Astrocyte (in vitro differentiated cells and primary cell): Measurements from ENCODE around the gene MTMR6. TPM values are rescaled to one million over a fixed set of nuclear protein-coding genes. Genes with fewer than 3 reads are reported as not detected.
"Not testable (repeated sequence)": the region's sequence is repeated elsewhere in the genome, so short reads cannot be mapped to it uniquely, and the experiment has no call there.

Experiments used
- DNase-seq: peaks from one replicate; pipeline ENCODE4 v3.0.0-alpha.2; 2010; ENCODE audit warnings: low read depth
- FAIRE-seq: peaks from 2 replicates; lab custom pipeline; 2011; peaks lifted over from hg19 to GRCh38; lab: Jason Lieb, UNC
- H2AFZ ChIP-seq: 2 replicates; pipeline ENCODE4 v1.6.0; 2012; ENCODE audit warnings: low read depth, low read length, inconsistent platforms
- H3K27ac ChIP-seq: 2 replicates; pipeline ENCODE4 v1.5.1; 2011; ENCODE audit warnings: low read depth, low read length, inconsistent platforms
- H3K27me3 ChIP-seq: 2 replicates; pipeline ENCODE4 v1.6.0; 2011; ENCODE audit warnings: low read length, inconsistent platforms; ENCODE audit not compliant: insufficient read depth
- H3K36me3 ChIP-seq: 2 replicates; pipeline ENCODE4 v1.5.1; 2011; ENCODE audit warnings: low read length, inconsistent platforms; ENCODE audit not compliant: insufficient read depth
- H3K4me1 ChIP-seq: 2 replicates; pipeline ENCODE4 v1.5.1; 2011; ENCODE audit warnings: low read length, inconsistent platforms; ENCODE audit not compliant: insufficient read depth
- H3K4me2 ChIP-seq: 2 replicates; pipeline ENCODE4 v1.6.0; 2012; ENCODE audit warnings: low read length, inconsistent platforms
- H3K4me3 ChIP-seq: 2 replicates; pipeline ENCODE4 v1.5.1; 2011; ENCODE audit warnings: low read depth, mild to moderate bottlenecking, low read length, inconsistent platforms; ENCODE audit not compliant: insufficient read depth
- H3K79me2 ChIP-seq: 2 replicates; pipeline ENCODE4 v1.6.0; 2012; ENCODE audit warnings: mild to moderate bottlenecking, low read length, inconsistent platforms; ENCODE audit not compliant: insufficient read depth
- H3K9ac ChIP-seq: 2 replicates; pipeline ENCODE4 v1.6.0; 2012; ENCODE audit warnings: mild to moderate bottlenecking, low read length, inconsistent platforms
- H3K9me3 ChIP-seq: 2 replicates; pipeline ENCODE4 v1.5.1; 2012; ENCODE audit warnings: low read depth, mild to moderate bottlenecking, low read length, inconsistent platforms; ENCODE audit not compliant: insufficient read depth
- H4K20me1 ChIP-seq: 2 replicates; pipeline ENCODE4 v1.6.0; 2012; ENCODE audit warnings: low read length, inconsistent platforms; ENCODE audit not compliant: insufficient read depth
- H3K27ac Mint-ChIP-seq: one replicate; pipeline ENCODE4 v1.8.0; 2021; ENCODE audit warnings: mild to moderate bottlenecking, mixed read lengths; ENCODE audit not compliant: unreplicated experiment
- H3K27me3 Mint-ChIP-seq: one replicate; pipeline ENCODE4 v1.8.0; 2021; ENCODE audit warnings: low read depth, mixed read lengths; ENCODE audit not compliant: unreplicated experiment
- H3K36me3 Mint-ChIP-seq: one replicate; pipeline ENCODE4 v1.8.0; 2021; ENCODE audit warnings: low read depth, mixed read lengths; ENCODE audit not compliant: unreplicated experiment
- H3K4me1 Mint-ChIP-seq: one replicate; pipeline ENCODE4 v1.8.0; 2021; ENCODE audit warnings: low read depth, mixed read lengths; ENCODE audit not compliant: unreplicated experiment
- H3K4me3 Mint-ChIP-seq: one replicate; pipeline ENCODE4 v1.8.0; 2021; ENCODE audit warnings: mild to moderate bottlenecking, moderate library complexity, mixed read lengths; ENCODE audit not compliant: unreplicated experiment
- H3K9me3 Mint-ChIP-seq: one replicate; pipeline ENCODE4 v1.8.0; 2021; ENCODE audit warnings: mild to moderate bottlenecking, mixed read lengths; ENCODE audit not compliant: unreplicated experiment
- CTCF ChIP-seq: IDR thresholded peaks from 2 replicates; pipeline ENCODE4 v1.5.1; 2011; ENCODE audit warnings: low read depth, mild to moderate bottlenecking, inconsistent platforms, low read length, moderate library complexity; ENCODE audit not compliant: insufficient read depth
- EZH2 ChIP-seq: IDR thresholded peaks from 2 replicates; pipeline ENCODE4 v1.6.1; 2012; ENCODE audit warnings: mild to moderate bottlenecking, low read length, inconsistent platforms; ENCODE audit not compliant: insufficient read depth
- total RNA-seq: library from RNA; stranded (reverse); gene quantifications from 2 replicates; pipeline ENCODE4 v1.2.1, GENCODE V29; 2021

MTMR6 gene
- total RNA-seq, 1 donor from 2014 or later, result 18.5 TPM

GRCh38 chr13:25319771-25320170, 32.5 kb upstream of the MTMR6 start:
- H3K36me3 ChIP-seq, result peaks cover 45% of the 10 kb centered on the region
- no peaks in the 10 kb centered on the region for H3K9me3 Mint-ChIP-seq
- H4K20me1 ChIP-seq, result peaks cover 13% of the 10 kb centered on the region
- H2AFZ ChIP-seq, result no peak overlapping the region
- peaks cover 26% of the 10 kb centered on the region for H3K79me2 ChIP-seq
- no peaks in the 10 kb centered on the region for H3K27me3 ChIP-seq
- H3K4me1 ChIP-seq, result peaks cover 7% of the 10 kb centered on the region
- no peak overlapping the region for H3K4me2 ChIP-seq
- H3K27ac ChIP-seq, result no peak overlapping the region
- no peak overlapping the region for H3K27ac Mint-ChIP-seq
- no peak overlapping the region for H3K4me3 ChIP-seq
- DNase-seq (no peak), FAIRE-seq (no peak)
- no peak overlapping the region for H3K9ac ChIP-seq
- no peaks in the 10 kb centered on the region for H3K9me3 ChIP-seq
- TF ChIP-seq CTCF (no peak), EZH2 (no peak)
- peaks cover 7% of the 10 kb centered on the region for H3K36me3 Mint-ChIP-seq
- no peaks in the 10 kb centered on the region for H3K27me3 Mint-ChIP-seq
- H3K4me3 Mint-ChIP-seq, result no peak overlapping the region
- peaks cover 7% of the 10 kb centered on the region for H3K4me1 Mint-ChIP-seq

DNA sequence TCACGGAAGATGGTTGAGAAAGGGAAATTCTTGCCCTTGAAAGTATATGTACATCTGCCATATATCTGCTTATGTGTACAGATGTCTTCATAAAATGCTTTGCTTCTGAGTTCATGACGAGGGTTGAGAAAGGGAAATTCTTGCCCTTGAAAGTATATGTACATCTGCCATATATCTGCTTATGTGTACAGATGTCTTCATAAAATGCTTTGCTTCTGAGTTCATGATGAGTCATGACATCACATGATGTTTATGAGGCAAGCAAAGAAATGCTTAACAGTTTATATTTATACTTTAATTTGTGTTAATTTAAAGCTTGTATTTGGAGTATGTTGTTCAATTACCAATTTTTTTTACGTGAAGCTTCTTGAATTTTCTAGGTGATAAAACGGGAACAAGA, 31.7 kb upstream of the MTMR6 start:
- Histone ChIP-seq H3K9ac (peak overlapping the region; percentile 47), H3K27ac (peak overlapping the region; percentile 76), H3K79me2 (peaks cover 26% of the 10 kb centered on the region), H4K20me1 (peaks cover 11% of the 10 kb centered on the region), H3K36me3 (peaks cover 50% of the 10 kb centered on the region)
- peak overlapping the region; percentile 85 for H3K27ac Mint-ChIP-seq
- DNase-seq (peak; percentile 48), FAIRE-seq (peak; percentile 70)
- not testable (repeated sequence) for H3K9me3 Mint-ChIP-seq, H3K4me1 Mint-ChIP-seq, H3K36me3 Mint-ChIP-seq, H3K27me3 Mint-ChIP-seq, H3K4me3 Mint-ChIP-seq, H3K9me3 ChIP-seq, H3K27me3 ChIP-seq, H2AFZ ChIP-seq, H3K4me1 ChIP-seq, H3K4me2 ChIP-seq, H3K4me3 ChIP-seq

DNA sequence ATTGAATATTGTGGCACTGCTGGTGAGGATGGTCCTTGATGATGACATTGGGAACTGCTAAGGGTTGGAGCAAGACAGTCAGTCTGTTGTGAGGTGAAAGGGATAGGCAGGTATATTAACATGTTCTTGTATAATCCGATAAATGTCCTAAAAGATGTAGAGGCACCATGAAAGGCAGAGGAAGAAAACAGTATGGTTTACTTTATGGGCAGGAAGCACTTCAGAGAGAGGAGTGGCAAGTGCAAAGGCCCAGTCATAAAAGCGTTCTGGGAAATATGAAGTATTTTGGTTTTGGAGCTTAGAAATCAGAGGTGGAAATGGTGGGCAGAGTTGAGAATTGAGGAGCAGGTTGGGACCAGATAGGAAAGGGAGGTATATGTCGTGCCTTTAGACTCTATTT, 23.6 kb upstream of the MTMR6 start:
- no peak overlapping the region for H3K4me3 Mint-ChIP-seq
- H3K27ac Mint-ChIP-seq, result no peak overlapping the region
- peaks cover 62% of the 10 kb centered on the region for H3K36me3 ChIP-seq

More for the DNA sequence above, 23.6 kb upstream of the MTMR6 start:
- no peaks in the 10 kb centered on the region for H3K9me3 ChIP-seq
- H3K4me1 ChIP-seq, result no peaks in the 10 kb centered on the region
- Mint-ChIP-seq H3K9me3 (no peaks in the 10 kb centered on the region), H3K27me3 (no peaks in the 10 kb centered on the region), H3K36me3 (peaks cover 8% of the 10 kb centered on the region), H3K4me1 (no peaks in the 10 kb centered on the region)
- no peak for DNase-seq
- no peak overlapping the region for H3K27ac ChIP-seq
- FAIRE-seq, result no peak
- no peak overlapping the region for H3K4me3 ChIP-seq
- no peak overlapping the region for H3K4me2 ChIP-seq
- H3K9ac ChIP-seq, result no peak overlapping the region
- no peaks in the 10 kb centered on the region for H3K27me3 ChIP-seq
- no peak overlapping the region for H2AFZ ChIP-seq
- TF ChIP-seq CTCF, result no peak
- no peak for TF ChIP-seq EZH2
- peaks cover 38% of the 10 kb centered on the region for H4K20me1 ChIP-seq
- H3K79me2 ChIP-seq, result peaks cover 50% of the 10 kb centered on the region
